Measurements from ENCODE around the gene SLC51B. TPM values are rescaled to one million over a fixed set of nuclear protein-coding genes. Genes with fewer than 3 reads are reported as not detected.

Gene SLC51B
- total and polyA plus RNA-seq, 9 of the 15 experiments (the other 6 are each of a cell fraction or from before 2014, with no cell fraction given) = not detected

- no peak overlapping the region for H2AFZ ChIP-seq (ENCODE audit: low read depth, low read length)
- DNase-seq (ENCODE audit: extremely low read depth in 1 of 4, low spot score in 3 of 4) (no peak), ATAC-seq (no peak), FAIRE-seq (no peak)
- intact Hi-C loops (cut with micrococcal nuclease) = no loop called here
- POLR2A ChIA-PET = interaction anchor here (0.6 to 1.3 kb wide), 5 partner anchors 8 to 287 kb away, joined by 3 read pairs; no protein-coding TSS in a partner anchor
- H3K27ac ChIP-seq (ENCODE audit: extremely low read depth, low read depth, low read length) = no peak overlapping the region
- H3K36me3 ChIP-seq (ENCODE audit: control insufficient read depth, insufficient read depth, low read length) = peaks cover 18% of the 10 kb centered on the region; the same call in 1 of the 3 replicates
- no peaks in the 10 kb centered on the region for H3K4me1 ChIP-seq (replicated peaks in 1 of 2; ENCODE audit: control insufficient read depth in 2 of 2, insufficient read depth in 2 of 2, low read length in 2 of 2)
- BruUV-seq (replicated peaks) = no TSS peak
- 93% methylated on average over 3 of the region's 3 CpGs for WGBS (ENCODE audit: insufficient coverage, low coverage, missing lambda C conversion rate)
- H3K9ac ChIP-seq (ENCODE audit: insufficient read depth in 1 of 2, low read depth in 2 of 2, low read length in 2 of 2) = no peak overlapping the region
- no peaks in the 10 kb centered on the region for H3K9me1 ChIP-seq (ENCODE audit: control insufficient read depth, insufficient read depth, low read length)
- H3K79me2 ChIP-seq (ENCODE audit: control insufficient read depth, insufficient read depth, low read length) = no peaks in the 10 kb centered on the region
- no peak overlapping the region for H3K4me3 ChIP-seq
- TF ChIP-seq C11orf30 (IDR thresholded peaks at IDR 0.05; ENCODE audit: low read depth) (peak; percentile 68), SETDB1 (IDR thresholded peaks at IDR 0.05; ENCODE audit: low read length) (no peak), CSDE1 (IDR thresholded peaks at IDR 0.05) (no peak), HES1 (IDR thresholded peaks at IDR 0.05; ENCODE audit: low read depth) (no peak), MAFF (IDR thresholded peaks at IDR 0.05; ENCODE audit: low read length) (peak; percentile 29; the same call in 1 of the 2 replicates), PPARD (CRISPR knock-in tag; IDR thresholded peaks at IDR 0.05) (no peak), ZNF316 (IDR thresholded peaks at IDR 0.05) (peak; percentile 66), ZNF280A (IDR thresholded peaks at IDR 0.05; ENCODE audit: low read depth, partially characterized antibody) (no peak)
- no peak overlapping the region for H3K4me2 ChIP-seq (ENCODE audit: insufficient read depth, low read length)
- CTCF ChIA-PET (ENCODE audit: low intra/inter-chr PET ratio) = no interaction called here
- no peaks in the 10 kb centered on the region for H4K20me1 ChIP-seq (replicated peaks; ENCODE audit: control insufficient read depth, insufficient read depth, low read length)
- in situ Hi-C loops (cut with MboI) = no loop called here
- no peaks in the 10 kb centered on the region for H3K9me3 ChIP-seq (replicated peaks; ENCODE audit: control insufficient read depth, insufficient read depth, low read depth, low read length)
- H3K27me3 ChIP-seq (ENCODE audit: control insufficient read depth in 2 of 2, insufficient read depth in 2 of 2, low read length in 2 of 2) = no peaks in the 10 kb centered on the region
These were observed 40.2 kb upstream of the SLC51B start for GRCh38 chr15:65004993-65005392.
